HG03469 (cell line): Measurements from ENCODE around the gene PPP1R1C.

ENCODE experiments used
- ATAC-seq: cut with Tn5 transposase; IDR thresholded peaks from one replicate; pipeline ENCODE4 v1.9.1; 2021; ENCODE audit warnings: mild to moderate bottlenecking, moderate library complexity, moderate number of reproducible peaks; ENCODE audit not compliant: unreplicated experiment

Gene PPP1R1C

DNA sequence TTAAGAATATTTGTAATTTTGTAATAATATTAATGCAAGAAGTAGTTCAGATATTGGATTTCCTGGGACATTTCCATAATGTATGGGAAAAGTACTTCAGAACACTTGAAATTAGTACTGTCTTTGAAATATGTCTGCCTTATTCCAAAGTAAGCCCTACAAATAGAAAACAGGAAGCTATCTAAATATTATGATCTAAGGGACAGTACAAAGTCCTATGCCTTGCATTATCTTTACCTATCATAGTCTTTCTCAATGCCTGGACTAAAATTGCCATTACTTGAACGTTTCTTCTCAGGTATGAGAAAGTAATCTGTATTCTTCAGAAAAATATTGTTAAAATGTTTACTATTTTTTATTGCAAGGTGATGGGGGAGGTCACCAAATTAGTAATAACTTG, 113.0 kb downstream of the PPP1R1C start:
- no peak for ATAC-seq

DNA sequence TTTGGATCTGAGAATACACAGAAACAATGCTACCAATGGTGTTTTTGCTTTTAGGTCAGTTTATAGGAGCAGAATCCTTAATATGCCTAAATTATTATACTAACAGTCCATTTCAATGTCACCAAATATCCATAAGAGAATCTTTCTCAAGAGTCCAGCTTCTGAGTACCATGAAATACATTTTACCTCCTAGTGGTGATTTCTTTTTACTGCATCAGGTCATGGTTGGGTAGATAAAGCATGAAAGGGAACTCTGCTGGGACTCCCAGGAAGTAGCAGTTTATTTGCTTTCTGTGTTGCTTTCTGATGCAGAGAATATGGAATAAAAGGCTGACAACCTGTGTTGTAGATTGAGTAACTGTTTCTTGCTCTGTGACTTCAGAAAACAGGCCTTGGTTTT, 115.6 kb downstream of the PPP1R1C start:
- no peak for ATAC-seq

DNA sequence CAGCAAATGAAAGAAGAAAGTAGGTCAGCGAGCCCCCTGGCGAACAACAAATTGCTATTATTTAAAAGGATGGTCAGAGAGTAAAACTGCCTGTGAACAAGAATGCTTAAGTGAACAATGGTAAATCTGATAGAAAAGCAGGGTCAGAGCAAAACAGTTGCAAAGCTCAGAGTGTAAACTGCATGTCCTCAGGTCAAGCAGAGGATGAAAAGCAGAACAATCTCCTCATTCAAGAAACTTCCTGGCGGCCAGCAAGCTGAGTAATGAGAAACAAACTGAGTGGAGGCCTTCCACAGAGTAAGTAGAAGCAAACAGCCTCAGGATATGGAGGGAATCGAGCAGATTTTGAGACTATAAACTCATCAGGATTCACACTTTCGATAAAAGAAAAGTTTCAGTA, 117.9 kb downstream of the PPP1R1C start:
- ATAC-seq, result no peak

DNA sequence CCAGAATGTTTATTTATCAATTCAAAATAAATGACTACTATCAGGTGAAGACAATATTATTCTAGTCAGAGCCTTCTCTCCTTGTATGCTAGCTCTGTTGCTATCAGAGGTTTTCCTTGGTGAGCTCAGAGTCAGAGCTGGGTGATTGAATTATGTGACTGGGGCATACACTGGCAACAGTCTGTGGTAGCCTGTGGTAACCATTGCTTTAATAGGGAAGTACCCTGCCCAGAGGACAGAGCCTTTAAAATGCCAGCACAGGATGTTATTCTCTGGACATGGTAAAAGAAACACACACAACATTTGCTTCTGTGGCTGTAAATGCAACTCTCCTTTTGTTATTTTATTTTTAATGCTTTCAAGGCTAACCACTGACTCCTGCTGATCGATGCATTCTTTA, 124.7 kb downstream of the PPP1R1C start:
- no peak for ATAC-seq

DNA sequence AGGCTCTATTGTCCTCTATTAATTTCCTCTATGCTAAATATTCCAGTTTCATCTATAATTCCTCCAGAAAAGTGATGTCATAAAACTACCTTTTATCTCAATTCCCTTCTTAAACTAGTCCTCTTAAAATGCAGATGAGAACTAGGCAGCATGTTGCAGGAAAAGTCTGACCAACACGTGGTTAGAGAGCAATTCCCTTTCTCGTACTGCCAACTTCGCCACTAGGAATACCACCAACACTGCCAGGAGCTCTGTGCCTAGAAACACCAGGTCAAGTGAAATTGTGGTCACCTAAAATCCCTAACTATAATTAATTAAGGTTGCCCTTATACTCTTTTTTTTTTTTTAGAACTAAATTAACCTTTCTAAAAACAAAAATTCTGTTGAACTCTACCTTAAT, 127.7 kb downstream of the PPP1R1C start:
- ATAC-seq, result no peak

DNA sequence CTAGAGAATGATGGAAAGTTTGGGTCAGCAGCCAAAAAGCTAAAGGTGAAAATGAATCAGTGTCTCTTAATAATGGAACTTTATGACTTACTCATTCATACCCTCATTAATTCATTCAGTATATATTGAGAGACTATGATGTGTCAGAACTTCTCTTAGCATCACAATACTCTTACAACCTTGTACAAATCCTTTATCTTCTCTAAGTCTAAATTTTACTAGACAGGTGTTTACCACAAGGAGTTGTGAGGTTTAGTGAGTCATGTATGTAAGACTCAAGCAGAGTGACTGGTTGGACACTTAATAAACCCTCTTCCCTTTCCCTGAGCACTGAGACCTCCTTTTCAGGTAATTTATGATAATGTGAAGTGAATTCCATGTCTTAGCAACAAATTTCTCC, 129.6 kb downstream of the PPP1R1C start:
- ATAC-seq, result no peak

DNA sequence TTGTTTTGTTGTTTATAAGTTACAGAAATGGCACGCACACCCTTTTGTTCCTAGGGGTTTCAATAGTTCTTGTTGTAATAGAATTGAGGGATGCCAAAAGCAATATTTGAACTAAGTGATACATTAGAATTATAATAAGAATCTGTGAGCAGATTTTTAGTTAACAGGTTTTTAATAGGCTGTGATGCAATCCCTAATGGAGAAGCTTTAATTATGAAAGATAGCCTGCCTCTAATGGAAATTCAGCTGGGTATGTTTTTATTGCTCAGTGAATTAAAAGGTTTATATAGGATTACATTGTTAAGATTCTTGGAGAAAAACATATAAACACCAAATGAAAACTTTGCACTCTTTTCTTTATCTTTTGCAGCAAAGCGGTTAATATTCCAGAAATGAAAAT, 131.1 kb downstream of the PPP1R1C start:
- ATAC-seq, result no peak

DNA sequence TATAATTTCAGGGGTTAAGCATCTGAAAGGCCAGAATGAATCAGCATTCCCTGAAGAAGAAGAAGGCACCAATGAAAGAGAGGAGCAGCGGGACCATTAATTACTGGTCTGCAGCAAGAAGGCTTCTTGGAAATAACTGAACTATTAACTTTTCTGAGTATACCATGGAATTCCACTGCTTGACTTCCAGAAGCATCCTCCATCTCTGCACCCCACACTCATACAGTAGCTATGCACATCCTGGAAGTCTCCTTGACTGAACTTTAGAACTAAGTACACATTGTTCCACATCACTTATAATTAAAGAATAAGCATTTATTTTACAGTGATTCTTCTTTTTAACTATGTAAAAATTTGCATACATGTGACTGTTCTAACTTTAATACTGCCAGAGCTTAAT, 131.5 kb downstream of the PPP1R1C start:
- no peak for ATAC-seq

DNA sequence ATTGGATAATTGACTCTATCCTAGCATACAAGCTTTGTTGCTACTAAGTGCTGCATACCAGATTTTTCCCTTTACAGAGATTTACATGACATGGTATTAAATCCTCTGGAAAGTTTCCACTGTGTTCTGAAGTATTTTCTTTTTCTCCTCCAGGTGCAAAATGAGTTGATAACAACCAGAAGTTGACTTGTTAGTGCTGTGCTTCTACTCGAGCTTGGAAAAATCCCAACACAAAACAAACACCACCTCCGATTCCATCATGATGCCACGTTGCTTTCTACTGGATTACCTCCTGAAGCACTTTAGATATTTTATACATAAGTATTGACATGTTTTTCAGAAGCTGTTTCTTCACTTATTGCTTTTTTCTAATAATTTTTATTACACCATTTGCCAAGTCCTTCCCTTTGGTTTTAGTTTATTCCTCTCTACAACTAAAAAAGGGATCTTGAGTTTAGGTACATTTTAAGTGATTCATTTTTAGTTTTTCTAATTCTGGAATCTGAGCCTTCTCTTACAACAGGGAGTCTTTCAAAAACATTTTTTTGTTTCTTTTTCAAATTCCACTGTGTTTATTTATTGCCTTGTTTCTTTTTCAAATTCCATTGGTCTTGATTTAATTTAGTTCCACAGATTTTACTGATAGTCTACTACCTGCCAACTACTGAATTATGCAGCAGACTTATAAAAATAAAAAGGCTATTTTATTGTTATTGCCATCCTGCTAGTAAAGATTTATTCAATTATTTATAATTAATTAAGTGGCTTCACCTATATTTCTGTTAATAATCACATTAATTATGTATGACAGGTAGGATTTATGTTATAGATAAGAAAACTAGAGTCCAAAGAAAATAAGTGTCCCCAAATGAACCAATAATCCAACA, 143.4 kb downstream of the PPP1R1C start:
- ATAC-seq, result no peak

DNA sequence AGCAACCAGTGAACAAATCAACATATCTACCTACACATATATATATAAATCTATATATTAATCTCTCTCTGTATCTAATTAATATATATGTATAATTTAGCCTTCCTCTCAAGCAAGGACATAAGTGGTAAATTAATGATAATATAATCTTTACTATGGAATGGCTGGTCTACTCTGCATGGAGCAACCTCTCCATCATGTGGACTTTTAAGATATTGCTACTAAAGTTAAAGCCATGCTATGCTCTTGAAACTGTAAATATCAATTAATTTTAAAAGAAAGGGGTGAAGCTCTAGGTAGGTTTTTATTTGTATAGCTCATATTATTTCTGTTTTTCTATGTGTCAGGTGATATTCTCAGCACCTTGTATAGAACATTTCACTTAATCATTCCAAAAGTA, 147.0 kb downstream of the PPP1R1C start:
- no peak for ATAC-seq

DNA sequence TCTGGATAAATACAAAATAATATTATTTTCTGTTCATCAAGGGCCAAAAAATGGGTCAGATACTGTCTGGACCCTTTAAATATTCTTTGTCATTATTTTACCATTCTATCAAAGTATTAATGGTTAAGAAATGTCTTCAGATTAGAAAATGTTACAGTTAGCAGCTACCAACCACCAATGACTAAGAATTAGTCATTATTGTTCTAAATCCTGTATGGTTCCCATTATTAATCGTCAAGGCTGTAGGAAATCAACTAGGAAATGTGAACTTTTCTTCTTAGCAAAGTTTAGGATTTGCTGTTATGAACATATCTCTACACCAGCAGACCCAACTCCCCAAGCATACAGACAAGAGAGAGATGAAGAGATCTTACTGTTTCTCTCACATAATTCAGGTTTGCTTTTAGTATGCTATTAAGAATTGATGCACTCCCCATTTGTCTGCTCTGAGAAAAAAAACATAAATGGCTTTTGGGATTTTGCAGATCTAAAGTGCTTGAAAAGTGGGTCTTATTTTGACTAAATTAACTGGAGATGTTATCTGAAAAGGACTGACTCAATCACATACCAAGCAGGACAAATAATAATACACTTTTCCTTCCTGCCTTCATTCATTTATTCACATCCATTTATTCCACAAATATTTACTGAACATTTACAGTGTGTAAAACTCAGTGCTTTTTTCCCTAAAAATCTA, 147.7 kb downstream of the PPP1R1C start:
- ATAC-seq, result no peak

DNA sequence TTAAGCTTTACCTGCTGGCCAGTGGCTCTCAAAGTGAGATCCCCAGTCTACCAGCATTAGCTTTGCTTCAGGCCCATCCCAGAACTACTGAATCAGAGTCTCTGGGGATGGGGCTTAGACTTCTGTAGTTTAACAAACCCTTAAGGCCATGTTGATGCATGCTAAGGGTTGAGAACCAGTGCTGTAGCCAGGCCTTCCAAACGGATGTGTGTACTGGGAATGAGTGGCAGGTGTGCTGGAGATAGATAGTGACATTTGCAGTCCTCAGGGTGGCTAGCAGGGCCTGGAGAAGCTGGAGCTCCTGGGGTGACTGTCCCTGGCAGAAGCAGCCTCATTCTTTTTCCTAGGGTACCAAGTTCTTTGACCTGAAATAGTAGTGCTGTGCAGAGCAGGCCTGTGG, 148.5 kb downstream of the PPP1R1C start:
- no peak for ATAC-seq

DNA sequence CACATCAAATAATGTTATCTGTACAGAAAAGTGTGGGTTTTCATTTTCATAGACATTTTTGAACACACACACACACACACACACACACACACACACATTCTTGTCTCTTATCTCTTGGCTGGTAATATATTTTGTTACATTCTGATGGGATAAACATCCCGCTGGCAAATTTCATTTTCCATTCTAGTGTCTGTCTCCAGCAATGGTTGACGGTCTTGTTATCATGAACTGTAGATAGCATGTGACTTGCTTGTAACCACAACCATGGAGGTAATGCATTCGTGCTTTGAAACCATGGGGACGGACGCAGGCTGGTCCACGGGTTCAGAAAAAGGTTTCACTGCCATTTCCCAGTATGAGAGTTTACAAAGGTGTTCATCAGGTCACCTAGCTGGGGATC, 156.4 kb downstream of the PPP1R1C start:
- ATAC-seq, result no peak

DNA sequence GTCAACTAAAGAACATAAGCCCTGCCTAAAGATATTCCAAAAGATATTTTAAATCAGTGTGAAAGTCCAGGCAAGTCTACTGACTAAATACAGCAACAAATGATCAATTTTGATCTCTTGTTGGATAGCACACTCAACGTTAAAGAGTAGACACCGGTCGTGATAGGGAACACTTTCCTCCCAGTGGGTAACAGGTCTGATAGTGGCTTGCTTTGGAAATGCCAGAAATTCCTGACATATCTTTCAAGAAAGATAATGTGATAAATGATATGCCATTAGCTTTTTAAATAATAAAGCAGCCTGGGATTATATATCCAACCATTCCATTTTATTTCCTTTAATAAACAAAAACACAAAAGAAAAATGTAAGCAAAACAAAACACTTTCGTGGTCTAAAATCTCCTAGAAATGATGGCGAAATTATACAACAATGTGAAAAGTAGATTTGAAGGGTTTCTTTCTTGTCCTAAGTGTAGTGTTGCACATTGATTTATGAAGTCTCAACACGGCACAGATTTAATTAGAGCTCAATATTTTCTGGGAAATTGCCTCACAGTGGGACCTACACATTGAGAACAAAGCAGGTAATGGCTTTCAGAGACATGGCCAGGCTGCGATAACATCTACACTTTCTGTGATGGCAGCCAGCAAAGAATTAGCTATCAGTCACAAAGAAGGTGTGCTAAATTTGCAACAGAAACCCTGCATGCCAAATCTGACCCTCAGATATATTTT, 158.6 kb downstream of the PPP1R1C start:
- ATAC-seq, result no peak

DNA sequence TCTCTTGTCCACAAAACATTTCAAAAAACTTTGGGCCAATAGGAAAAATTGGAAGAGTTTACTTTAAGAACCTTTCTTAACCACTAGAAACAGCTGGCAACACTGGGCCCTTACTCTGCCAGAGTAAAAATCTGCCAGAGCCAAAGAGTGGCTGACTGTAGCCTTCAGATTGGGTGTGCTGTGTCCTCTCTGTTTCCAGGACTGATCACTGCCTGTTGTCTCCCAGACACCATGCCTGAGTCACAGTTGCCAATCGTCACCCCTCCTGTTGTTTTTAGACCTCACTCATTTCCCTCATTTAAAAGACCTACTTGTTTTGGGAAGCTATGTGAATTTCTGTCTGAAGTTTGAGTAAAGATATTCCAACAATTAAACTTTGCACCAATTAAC, 159.1 kb downstream of the PPP1R1C start:
- no peak for ATAC-seq

DNA sequence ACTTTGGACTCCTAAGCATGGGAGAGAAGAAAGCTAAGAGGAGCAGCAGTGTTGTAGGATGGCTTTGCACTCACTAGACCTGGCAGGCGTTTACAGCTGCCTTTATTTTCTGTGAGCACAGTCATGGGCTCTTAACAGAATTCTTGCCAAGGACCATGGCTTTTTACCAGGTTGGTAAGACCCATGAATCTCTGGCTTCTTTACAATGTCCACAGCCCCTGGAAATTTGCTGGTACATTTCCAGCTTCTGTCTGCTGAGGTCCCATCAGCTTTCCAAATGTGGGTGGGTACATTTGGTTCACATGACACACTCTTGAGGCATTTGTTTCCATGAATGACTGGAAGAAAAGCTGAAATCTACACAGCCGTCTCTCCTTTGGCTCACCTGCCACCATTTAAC, 162.7 kb downstream of the PPP1R1C start:
- no peak for ATAC-seq

DNA sequence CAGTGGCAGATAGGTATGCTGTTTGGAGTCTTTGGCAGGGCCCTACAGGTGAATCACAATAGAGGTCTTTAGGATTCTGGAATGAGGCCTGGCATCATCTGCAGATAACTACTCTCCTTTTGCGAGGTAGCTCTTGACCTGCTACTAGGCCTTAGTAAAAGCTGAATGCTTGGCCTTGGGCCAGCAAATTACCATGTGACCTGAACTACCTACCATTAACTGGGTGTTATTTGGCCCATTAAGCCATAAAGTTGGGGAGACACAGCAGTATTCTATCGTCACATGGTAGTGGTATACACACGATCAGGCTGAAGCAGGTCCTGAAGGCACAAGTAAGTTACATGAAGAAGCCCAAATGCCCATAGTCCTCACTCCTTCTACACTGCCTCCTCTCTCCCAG, 178.2 kb downstream of the PPP1R1C start:
- ATAC-seq, result no peak

DNA sequence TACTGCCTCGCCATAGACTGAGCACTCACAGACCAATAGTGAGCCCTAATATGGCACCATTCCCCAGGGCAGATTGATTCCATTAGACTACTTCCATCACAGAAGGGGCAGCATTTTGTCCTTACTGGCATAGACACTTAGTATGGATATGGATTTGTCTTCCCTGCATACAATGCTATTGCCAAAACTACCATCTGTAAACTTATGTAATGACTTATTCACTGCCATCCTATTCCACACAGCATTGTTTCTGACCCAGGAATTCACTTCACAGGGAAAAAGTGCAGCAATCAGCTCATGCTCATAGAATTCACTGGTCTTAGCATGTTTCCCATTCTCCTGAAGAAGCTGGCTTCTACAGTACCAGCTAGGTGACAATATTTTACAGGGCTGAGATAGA, 179.0 kb downstream of the PPP1R1C start:
- ATAC-seq, result no peak

DNA sequence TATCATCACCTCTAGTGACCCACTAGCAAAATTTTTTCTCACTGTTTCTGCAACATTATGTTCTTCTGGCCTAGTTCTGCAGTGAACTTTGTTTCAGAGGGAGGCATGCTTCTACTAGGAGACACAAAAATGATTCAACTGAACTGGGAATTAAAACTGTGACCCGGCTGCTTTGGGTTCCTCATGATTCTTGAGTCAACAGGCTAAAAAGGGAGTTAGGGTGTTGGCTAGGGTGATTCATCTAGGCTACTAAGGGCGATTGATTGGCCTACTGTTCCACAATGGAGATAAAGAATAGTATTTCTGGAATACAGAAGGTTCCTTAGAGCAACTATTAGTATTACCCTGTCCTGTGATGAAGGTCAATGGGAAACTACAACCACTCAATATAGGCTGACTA, 179.5 kb downstream of the PPP1R1C start:
- no peak for ATAC-seq

DNA sequence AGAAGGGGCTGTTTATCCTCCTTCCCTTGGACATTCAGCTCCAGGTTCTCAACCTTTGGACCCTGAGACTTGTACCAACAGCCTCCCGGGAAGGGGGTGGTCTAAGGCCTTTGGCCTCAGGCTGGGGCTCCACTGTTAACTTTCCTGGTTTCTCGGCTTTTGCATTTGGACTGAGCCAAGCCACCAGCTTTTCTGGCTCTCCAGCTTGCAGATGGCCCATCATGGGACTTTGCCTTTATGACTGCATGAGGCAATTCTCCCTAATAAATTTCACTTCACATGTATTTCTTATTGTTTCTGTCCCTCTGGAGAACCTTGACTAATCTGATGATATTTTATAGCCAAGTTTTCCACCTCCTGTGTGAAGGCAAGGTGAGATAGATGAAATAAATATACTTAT, 180.8 kb downstream of the PPP1R1C start:
- no peak for ATAC-seq

DNA sequence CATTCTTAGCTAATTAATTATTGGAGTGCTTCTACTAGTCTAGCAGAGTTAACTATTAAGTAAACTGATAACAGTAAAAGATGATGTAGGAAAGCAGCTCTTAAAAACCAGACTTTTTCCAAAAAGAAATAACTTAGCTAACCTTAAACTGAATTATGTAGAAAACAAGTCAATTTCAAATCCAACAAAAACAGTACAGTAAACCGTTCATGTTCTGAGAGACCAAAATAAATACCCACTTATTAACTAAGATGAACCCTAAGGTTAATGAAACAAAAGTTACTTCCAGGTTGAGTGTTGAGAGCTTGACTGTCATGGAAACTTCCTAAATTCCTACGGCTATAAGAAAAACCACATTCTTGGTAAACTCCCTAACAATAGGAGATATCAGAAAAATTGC, 181.2 kb downstream of the PPP1R1C start:
- ATAC-seq, result no peak
